PFSK-1 (cell line): Measurements from ENCODE around the gene UGT2B17.

Experiments used
- POLR2AphosphoS5 ChIP-seq: IDR thresholded peaks from 2 replicates; pipeline ENCODE4 v1.6.1; 2012; ENCODE audit warnings: low read depth, mild to moderate bottlenecking, control low read depth, low read length, moderate library complexity
- TAF1 ChIP-seq: IDR thresholded peaks from 2 replicates; pipeline ENCODE4 v1.6.1; 2012; ENCODE audit warnings: low read length, control low read depth, borderline replicate concordance; ENCODE audit not compliant: insufficient read depth

- TF ChIP-seq POLR2AphosphoS5: no peak
- no peak for TF ChIP-seq TAF1
Observed at GRCh38 chr4:68518889-68519288, 57.2 kb downstream of the UGT2B17 start.
